CD14-positive monocyte (primary cell): Measurements from ENCODE around the gene KRT85. TPM values are rescaled to one million over a fixed set of nuclear protein-coding genes. Genes with fewer than 3 reads are reported as not detected.

Source experiments
- DNase-seq, 3 donors: peaks; one replicate each; pipeline ENCODE4 v3.0.0-alpha.2; 2011 to 2022
- H2AFZ ChIP-seq: 2 replicates; pipeline ENCODE4 v1.6.0; 2012; ENCODE audit warnings: mild to moderate bottlenecking, low read depth, low read length, inconsistent platforms; ENCODE audit not compliant: insufficient read depth, poor library complexity, severe bottlenecking
- H3K27ac ChIP-seq, 2 donors: 1 replicate in 1 of 2; 2 replicates in 1 of 2; pipeline ENCODE4 v1.5.1; 2012 to 2013; ENCODE audit warnings: low read length in 2 of 2, control low read depth in 1 of 2, inconsistent platforms in 1 of 2, low read depth in 1 of 2, mild to moderate bottlenecking in 1 of 2
- H3K27me3 ChIP-seq, 2 donors: one replicate each; pipeline versions ENCODE4 v1.6.0 to v1.6.1; 2011 to 2013; ENCODE audit warnings: low read length in 2 of 2; ENCODE audit not compliant: control insufficient read depth in 2 of 2, insufficient read depth in 2 of 2
- H3K36me3 ChIP-seq, 2 donors: replicated peaks in 1 of 2; 1 replicate in 1 of 2; 2 replicates in 1 of 2; pipeline versions ENCODE4 v1.5.1 to v1.6.1; 2012 to 2013; ENCODE audit warnings: low read length in 2 of 2, control low read depth in 1 of 2, inconsistent platforms in 1 of 2, mild to moderate bottlenecking in 1 of 2; ENCODE audit not compliant: insufficient read depth in 2 of 2, control insufficient read depth in 1 of 2
- H3K4me1 ChIP-seq, 2 donors: 1 replicate in 1 of 2; 2 replicates in 1 of 2; pipeline versions ENCODE4 v1.5.1 to v1.6.1; 2012 to 2013; ENCODE audit warnings: low read length in 2 of 2, control low read depth in 1 of 2, inconsistent platforms in 1 of 2, mild to moderate bottlenecking in 1 of 2, moderate library complexity in 1 of 2; ENCODE audit not compliant: insufficient read depth in 2 of 2, control insufficient read depth in 1 of 2
- H3K4me2 ChIP-seq: replicated peaks from 2 replicates; pipeline ENCODE3; 2012; ENCODE audit warnings: low read length, moderate library complexity, mild to moderate bottlenecking; ENCODE audit not compliant: poor library complexity, severe bottlenecking; ENCODE audit errors: extremely low read depth
- H3K4me3 ChIP-seq, 3 experiments: fragments of 200-600 bp in 1 of 3; sonication (generic) in 1 of 3; replicated peaks in 1 of 3; 1 replicate in 2 of 3; 2 replicates in 1 of 3; pipeline ENCODE4 v1.5.1; 2011 to 2013; ENCODE audit warnings: low read length in 3 of 3, mild to moderate bottlenecking in 3 of 3, control low read depth in 2 of 3, low read depth in 2 of 3, inconsistent platforms in 1 of 3, moderate library complexity in 1 of 3
- H3K79me2 ChIP-seq: 2 replicates; pipeline ENCODE4 v1.6.0; 2012; ENCODE audit warnings: mild to moderate bottlenecking, control low read depth, inconsistent platforms, low read length, moderate library complexity; ENCODE audit not compliant: insufficient read depth
- H3K9ac ChIP-seq: 2 replicates; pipeline ENCODE4 v1.6.0; 2017; ENCODE audit warnings: low read length, mild to moderate bottlenecking; ENCODE audit not compliant: insufficient read depth, poor library complexity, severe bottlenecking
- H3K9me3 ChIP-seq, 2 donors: replicated peaks in 1 of 2; 1 replicate in 1 of 2; 2 replicates in 1 of 2; pipeline versions ENCODE4 v1.5.1 to v1.6.1; 2012 to 2013; ENCODE audit warnings: low read length in 2 of 2, control low read depth in 1 of 2; ENCODE audit not compliant: control insufficient read depth in 1 of 2, insufficient read depth in 1 of 2
- H4K20me1 ChIP-seq: 2 replicates; pipeline ENCODE4 v1.6.0; 2012; ENCODE audit warnings: mild to moderate bottlenecking, low read length, control low read depth, moderate library complexity; ENCODE audit not compliant: insufficient read depth
- H3K27ac Mint-ChIP-seq, 7 donors: one replicate each; pipeline ENCODE4 v1.8.0; 2020; ENCODE audit warnings: mild to moderate bottlenecking in 7 of 7, mixed read lengths in 7 of 7, moderate library complexity in 6 of 7, inconsistent platforms in 2 of 7
- H3K27me3 Mint-ChIP-seq, 3 donors: one replicate each; pipeline ENCODE4 v1.8.0; 2021 to 2022; ENCODE audit warnings: low read depth in 3 of 3, mild to moderate bottlenecking in 3 of 3, mixed read lengths in 3 of 3, moderate library complexity in 3 of 3, inconsistent platforms in 1 of 3
- H3K36me3 Mint-ChIP-seq, 2 donors: one replicate each; pipeline ENCODE4 v1.8.0; 2020; ENCODE audit warnings: mixed read lengths in 2 of 2, inconsistent platforms in 1 of 2, mild to moderate bottlenecking in 1 of 2
- H3K4me1 Mint-ChIP-seq: one replicate; pipeline ENCODE4 v1.8.0; 2020; ENCODE audit warnings: mild to moderate bottlenecking, mixed read lengths
- H3K4me3 Mint-ChIP-seq, 2 donors: one replicate each; pipeline ENCODE4 v1.8.0; 2020; ENCODE audit warnings: mild to moderate bottlenecking in 2 of 2, mixed read lengths in 2 of 2, moderate library complexity in 1 of 2
- H3K9me3 Mint-ChIP-seq, 7 donors: one replicate each; pipeline ENCODE4 v1.8.0; 2020 to 2022; ENCODE audit warnings: mixed read lengths in 7 of 7, mild to moderate bottlenecking in 6 of 7, moderate library complexity in 6 of 7, inconsistent platforms in 2 of 7
- WGBS: methylation state at CpG from one replicate; pipeline ENCODE4 v1.1.5; 2013; ENCODE audit warnings: missing lambda C conversion rate; ENCODE audit not compliant: insufficient coverage; 5-methylcytosine and 5-hydroxymethylcytosine counted together
- intact Hi-C, 2 donors: fragments of 100-400 bp; cut with micrococcal nuclease; formaldehyde crosslinking; loops; one replicate each; pipeline versions ENCODE4 v1.15.0 to v1.15.1; 2023
- polyA plus RNA-seq, 3 donors: library from polyadenylated mRNA; depleted of rRNA in 1 of 3; unstranded in 2 of 3; stranded (reverse) in 1 of 3; fragments of 300-500 nt in 2 of 3; fragments of >200 nt in 1 of 3; fragmentation: Illumina TruSeq in 2 of 3; gene quantifications; 1 replicate in 2 of 3; 2 replicates in 1 of 3; pipeline ENCODE4 v1.2.3, GENCODE V29; 2012 to 2021
- TF ChIP-seq, protein P1 (sequence below): fragments of 200-600 bp; IDR thresholded peaks from one replicate; pipeline ENCODE4 v1.8.0; 2022; ENCODE audit warnings: antibody characterized with exemption, mild to moderate bottlenecking

KRT85 gene
- polyA plus RNA-seq, 3 donors = not detected

DNA sequence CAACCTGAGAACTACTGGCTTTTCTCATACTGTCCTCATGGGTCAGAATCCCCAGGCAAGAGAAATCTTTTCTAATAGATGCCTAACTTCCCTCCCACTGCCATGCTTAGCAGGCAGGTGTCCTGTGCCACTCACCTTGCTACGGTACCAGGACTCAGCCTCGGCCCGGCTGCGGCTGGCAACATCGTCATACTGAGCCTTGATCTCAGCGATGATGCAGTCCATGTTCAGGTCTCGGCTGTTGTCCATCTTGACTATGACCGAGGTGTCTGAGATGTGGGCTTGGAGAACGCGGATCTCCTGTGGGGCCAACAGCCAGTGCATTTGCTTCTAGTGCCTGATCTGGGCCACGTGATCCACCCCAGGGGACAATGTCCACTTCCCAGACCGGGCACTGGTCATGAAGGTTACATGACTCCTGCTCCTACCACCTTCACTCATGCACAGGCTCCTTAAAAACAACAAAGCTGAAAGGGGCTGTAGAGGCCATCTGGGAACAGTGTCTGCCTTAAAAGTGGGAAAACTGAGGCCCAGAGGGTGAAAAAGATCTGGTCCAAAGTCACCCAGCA, 4.1 kb downstream of the KRT85 start:
- DNase-seq = no peak
- H3K27ac Mint-ChIP-seq = no peak overlapping the region
- 100% methylated on average over 8 of the region's 12 CpGs for WGBS
- Histone ChIP-seq H2AFZ (no peak overlapping the region), H3K27ac (no peak overlapping the region), H3K4me3 (no peak overlapping the region), H3K4me2 (no peak overlapping the region), H3K9ac (no peak overlapping the region), H3K79me2 (no peaks in the 10 kb centered on the region), H3K4me1 (no peaks in the 10 kb centered on the region), H3K9me3 (no peaks in the 10 kb centered on the region), H4K20me1 (no peaks in the 10 kb centered on the region), H3K27me3 (no peaks in the 10 kb centered on the region), H3K36me3 (no peaks in the 10 kb centered on the region)
- TF ChIP-seq, protein P1, sequence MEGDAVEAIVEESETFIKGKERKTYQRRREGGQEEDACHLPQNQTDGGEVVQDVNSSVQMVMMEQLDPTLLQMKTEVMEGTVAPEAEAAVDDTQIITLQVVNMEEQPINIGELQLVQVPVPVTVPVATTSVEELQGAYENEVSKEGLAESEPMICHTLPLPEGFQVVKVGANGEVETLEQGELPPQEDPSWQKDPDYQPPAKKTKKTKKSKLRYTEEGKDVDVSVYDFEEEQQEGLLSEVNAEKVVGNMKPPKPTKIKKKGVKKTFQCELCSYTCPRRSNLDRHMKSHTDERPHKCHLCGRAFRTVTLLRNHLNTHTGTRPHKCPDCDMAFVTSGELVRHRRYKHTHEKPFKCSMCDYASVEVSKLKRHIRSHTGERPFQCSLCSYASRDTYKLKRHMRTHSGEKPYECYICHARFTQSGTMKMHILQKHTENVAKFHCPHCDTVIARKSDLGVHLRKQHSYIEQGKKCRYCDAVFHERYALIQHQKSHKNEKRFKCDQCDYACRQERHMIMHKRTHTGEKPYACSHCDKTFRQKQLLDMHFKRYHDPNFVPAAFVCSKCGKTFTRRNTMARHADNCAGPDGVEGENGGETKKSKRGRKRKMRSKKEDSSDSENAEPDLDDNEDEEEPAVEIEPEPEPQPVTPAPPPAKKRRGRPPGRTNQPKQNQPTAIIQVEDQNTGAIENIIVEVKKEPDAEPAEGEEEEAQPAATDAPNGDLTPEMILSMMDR = no peak
- H3K4me1 Mint-ChIP-seq = peaks cover 6% of the 10 kb centered on the region
- H3K27me3 Mint-ChIP-seq = peaks cover 3 to 11% (median 4%) of the 10 kb centered on the region in 3 donors
- intact Hi-C loops = no loop called here
- no peak overlapping the region for H3K4me3 Mint-ChIP-seq
- no peaks in the 10 kb centered on the region for H3K9me3 Mint-ChIP-seq
- H3K36me3 Mint-ChIP-seq = no peaks in the 10 kb centered on the region

DNA sequence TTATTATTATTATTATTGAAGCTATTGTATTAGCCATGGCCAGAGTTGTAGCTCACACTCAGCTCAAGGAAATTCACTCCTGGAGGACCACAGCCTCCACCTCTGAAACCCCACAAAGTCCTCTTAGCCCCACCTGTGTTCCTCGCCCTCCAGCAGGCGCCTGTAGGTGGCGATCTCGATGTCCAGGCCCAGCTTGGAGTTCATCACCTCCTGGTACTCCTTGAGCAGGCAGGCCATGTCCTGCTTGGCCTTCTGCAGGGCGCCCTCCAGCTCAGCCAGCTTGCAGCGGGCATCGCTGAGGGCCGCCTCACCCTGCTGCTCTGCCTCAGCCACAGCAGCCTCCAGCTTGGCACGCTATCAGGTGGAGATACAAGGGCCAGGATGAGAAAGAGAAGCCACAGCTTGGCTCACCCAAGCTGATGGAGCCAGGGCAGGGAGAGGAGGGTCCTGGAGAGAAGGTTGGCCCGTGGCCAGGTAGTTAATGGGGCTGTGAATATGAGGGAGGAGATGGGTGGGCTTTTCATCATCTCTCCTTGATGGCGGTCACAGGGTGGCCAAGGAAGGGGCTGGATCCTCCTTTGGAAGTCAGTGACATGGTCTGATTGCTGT, 5.1 kb downstream of the KRT85 start:
- H3K9ac ChIP-seq = no peak overlapping the region
- H3K4me1 Mint-ChIP-seq = peaks cover 6% of the 10 kb centered on the region
- intact Hi-C loops = no loop called here
- H3K4me2 ChIP-seq = no peak overlapping the region
- no peaks in the 10 kb centered on the region for H3K4me1 ChIP-seq
- TF ChIP-seq, protein P1 = no peak
- no peaks in the 10 kb centered on the region for H3K79me2 ChIP-seq
- no peaks in the 10 kb centered on the region for H3K36me3 Mint-ChIP-seq
- no peak overlapping the region for H2AFZ ChIP-seq
- DNase-seq = no peak
- no peaks in the 10 kb centered on the region for H3K27me3 ChIP-seq
- WGBS = 93% methylated on average over 10 of the region's 11 CpGs
- no peak overlapping the region for H3K27ac Mint-ChIP-seq
- no peaks in the 10 kb centered on the region for H3K9me3 Mint-ChIP-seq
- no peak overlapping the region for H3K4me3 ChIP-seq
- H3K4me3 Mint-ChIP-seq = no peak overlapping the region
- H3K27ac ChIP-seq = no peak overlapping the region
- H3K36me3 ChIP-seq = no peaks in the 10 kb centered on the region
- H3K9me3 ChIP-seq = no peaks in the 10 kb centered on the region
- peaks cover under 1 to 9% (median 3%) of the 10 kb centered on the region in 3 donors for H3K27me3 Mint-ChIP-seq
- no peaks in the 10 kb centered on the region for H4K20me1 ChIP-seq
